Measurements from ENCODE around the gene EFS.
"Not testable (repeated sequence)": the region's sequence is repeated elsewhere in the genome, so short reads cannot be mapped to it uniquely, and the experiment has no call there.

The EFS gene

GRCh38 chr14:23327947-23328744 is 36.8 kb downstream of the EFS start:
- peak; percentile 30 to 43 for DNase-seq (ENCODE audit: low read depth in 2 of 2, low spot score in 1 of 2)

DNA sequence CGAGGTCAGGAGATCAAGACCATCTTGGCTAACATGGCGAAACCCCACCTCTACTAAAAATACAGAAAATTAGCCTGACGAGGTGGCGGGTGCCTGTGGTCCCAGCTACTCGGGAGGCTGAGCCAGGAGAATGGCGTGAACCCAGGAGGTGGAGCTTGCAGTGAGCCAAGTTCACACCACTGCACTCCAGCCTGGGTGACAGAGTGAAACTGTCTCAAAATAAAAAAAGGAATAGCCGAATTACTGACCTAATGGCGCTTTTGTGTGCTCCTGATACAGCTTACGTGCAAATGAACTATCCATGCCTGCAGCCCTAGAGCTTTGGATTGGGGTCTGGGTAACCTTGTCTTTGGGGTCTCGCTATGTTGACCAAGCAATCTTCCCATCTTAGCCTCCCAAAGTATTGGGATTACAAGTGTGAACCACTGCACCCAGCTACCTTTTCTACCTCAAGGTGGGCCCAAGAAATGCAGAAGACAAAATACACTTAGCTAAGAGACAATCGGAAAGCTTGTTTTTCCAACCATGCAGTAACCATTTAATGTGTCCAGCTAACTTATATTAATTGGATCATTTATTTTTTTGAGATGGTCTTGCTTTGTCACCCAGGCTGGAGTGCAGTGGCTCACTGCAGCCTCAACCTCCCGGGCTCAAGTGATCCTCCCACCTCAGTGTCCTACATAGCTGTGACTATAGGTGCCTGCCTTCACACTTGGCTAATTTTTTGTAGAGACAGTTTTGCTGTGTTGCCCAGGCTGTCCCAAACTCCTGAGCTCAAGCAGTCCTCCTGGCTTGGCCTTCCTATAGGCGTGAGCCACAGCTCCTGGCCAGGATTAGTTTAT is 38.3 kb downstream of the EFS start:
- DNase-seq (ENCODE audit: low read depth in 2 of 2, low spot score in 1 of 2), result no peak

DNA sequence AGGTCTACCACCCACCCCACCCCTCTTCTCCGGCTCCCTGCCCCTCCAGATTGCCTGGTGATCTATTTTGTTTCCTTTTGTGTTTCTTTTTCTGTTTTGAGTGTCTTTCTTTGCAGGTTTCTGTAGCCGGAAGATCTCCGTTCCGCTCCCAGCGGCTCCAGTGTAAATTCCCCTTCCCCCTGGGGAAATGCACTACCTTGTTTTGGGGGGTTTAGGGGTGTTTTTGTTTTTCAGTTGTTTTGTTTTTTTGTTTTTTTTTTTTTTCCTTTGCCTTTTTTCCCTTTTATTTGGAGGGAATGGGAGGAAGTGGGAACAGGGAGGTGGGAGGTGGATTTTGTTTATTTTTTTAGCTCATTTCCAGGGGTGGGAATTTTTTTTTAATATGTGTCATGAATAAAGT is 39.2 kb downstream of the EFS start:
- DNase-seq (ENCODE audit: low read depth in 2 of 2, low spot score in 1 of 2), result not testable (repeated sequence)

- DNase-seq (ENCODE audit: low read depth in 2 of 2, low spot score in 1 of 2), result no peak
Observed at GRCh38 chr14:23324993-23325392, 40.0 kb downstream of the EFS start.

- no peak for DNase-seq (ENCODE audit: low read depth in 2 of 2, low spot score in 1 of 2)
Observed at GRCh38 chr14:23324455-23324846, 40.5 kb downstream of the EFS start.

DNA sequence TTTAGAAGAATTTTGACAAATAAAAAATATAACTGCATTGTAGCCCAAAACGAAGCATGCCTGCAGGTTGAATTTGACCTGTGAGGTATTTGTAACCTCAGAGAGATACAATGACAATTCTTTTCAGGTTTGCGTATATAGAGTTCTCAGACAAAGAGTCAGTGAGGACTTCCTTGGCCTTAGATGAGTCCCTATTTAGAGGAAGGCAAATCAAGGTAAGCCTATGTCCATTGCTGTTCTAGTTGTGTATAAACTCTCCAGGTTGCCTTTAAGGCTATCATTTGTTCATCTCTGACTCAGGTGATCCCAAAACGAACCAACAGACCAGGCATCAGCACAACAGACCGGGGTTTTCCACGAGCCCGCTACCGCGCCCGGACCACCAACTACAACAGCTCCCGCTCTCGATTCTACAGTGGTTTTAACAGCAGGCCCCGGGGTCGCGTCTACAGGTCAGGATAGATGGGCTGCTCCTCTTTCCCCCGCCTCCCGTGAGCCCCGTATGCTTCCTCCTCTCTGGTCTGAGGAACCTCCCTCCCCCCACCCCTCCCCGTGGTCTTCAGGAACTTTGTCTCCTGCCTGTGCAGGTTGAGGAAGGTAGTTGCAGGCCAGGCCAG is 41.0 kb downstream of the EFS start:
- no peak for DNase-seq (ENCODE audit: low read depth in 2 of 2, low spot score in 1 of 2)

DNA sequence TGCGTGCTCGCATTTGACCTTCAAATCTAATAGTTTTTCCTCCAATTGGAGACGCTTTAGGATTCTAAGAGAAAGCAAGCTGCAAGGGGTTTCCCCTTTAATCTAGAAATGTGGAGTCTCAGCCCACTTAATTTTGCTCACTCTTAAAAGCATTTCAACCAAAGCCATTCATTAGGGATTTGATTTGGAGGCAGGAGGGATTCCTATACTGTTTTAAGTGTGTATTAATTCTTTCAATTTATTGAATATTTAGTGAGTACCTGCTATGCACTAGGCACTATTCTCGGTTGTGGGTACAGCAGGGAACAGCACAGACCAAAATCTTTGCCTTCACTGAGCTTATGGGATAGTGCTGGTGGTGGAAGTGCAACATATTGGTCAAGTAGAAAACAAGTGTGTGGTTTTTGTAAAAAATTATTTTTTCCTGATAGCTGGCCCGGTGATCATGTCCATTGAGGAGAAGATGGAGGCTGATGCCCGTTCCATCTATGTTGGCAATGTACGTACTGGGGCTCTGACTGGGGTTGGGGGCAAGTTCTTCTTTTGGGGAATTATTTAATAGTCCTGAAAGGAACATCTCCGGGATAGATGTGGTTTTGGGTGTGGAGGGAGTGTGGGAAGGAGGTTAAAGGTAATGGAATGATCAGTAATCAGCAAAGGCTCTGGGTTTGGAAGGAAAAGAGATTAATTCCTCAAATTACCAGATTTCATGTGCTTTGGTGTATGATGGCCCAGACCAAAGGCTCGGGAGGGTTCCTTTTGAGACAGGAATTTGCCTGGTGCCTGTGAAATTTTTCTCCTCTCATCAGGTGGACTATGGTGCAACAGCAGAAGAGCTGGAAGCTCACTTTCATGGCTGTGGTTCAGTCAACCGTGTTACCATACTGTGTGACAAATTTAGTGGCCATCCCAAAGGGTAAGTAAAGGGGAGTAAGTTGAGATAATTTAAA is 42.1 kb downstream of the EFS start:
- no peak for DNase-seq (ENCODE audit: low read depth in 2 of 2, low spot score in 1 of 2)

DNA sequence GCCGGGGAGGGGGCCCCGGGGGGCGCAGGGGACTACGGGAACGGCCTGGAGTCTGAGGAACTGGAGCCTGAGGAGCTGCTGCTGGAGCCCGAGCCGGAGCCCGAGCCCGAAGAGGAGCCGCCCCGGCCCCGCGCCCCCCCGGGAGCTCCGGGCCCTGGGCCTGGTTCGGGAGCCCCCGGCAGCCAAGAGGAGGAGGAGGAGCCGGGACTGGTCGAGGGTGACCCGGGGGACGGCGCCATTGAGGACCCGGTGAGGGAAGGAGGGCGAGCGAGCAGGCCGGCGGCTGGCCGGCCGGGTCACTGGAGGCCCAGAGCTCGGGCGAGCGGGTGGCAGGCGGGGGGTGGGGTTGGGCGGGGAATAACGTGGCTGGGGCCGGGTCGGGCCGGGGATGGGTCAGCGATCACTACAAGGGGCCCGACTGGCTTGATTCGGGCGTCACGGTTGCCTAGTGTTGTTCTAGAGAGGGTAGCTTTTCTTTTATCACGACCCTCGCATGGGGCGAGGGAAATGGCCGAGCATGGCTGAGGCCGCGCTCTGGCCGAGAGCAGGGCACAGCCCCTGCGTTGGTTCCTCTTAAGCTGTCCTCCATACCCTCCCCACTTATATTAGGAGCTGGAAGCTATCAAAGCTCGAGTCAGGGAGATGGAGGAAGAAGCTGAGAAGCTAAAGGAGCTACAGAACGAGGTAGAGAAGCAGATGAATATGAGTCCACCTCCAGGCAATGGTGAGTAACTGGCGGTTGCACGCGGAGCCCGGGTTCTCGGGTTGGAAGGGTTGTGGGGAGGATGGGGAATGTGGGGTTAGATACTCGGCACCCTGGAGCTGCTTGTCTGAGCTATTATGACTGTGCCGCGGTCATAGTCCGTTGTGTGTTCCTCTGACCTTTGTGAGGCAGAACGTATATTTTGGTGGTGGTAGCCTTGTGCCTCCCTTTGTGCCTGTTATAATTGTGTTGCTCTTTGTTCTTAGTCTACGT is 43.1 kb downstream of the EFS start:
- peak; percentile 5 to 21 for DNase-seq (ENCODE audit: low read depth in 2 of 2, low spot score in 1 of 2)

- peak; percentile 92 to 95 for DNase-seq (ENCODE audit: low read depth in 2 of 2, low spot score in 1 of 2)
Observed at GRCh38 chr14:23320584-23321571, 44.1 kb downstream of the EFS start, which contains the start of gene PABPN1. PABPN1 (plus strand) TSS chr14:23321457; CDS start chr14:23321470, 13 bp downstream.

- DNase-seq (ENCODE audit: low read depth in 2 of 2, low spot score in 1 of 2), result no peak
Observed at GRCh38 chr14:23319746-23320583, 45.0 kb downstream of the EFS start.

DNA sequence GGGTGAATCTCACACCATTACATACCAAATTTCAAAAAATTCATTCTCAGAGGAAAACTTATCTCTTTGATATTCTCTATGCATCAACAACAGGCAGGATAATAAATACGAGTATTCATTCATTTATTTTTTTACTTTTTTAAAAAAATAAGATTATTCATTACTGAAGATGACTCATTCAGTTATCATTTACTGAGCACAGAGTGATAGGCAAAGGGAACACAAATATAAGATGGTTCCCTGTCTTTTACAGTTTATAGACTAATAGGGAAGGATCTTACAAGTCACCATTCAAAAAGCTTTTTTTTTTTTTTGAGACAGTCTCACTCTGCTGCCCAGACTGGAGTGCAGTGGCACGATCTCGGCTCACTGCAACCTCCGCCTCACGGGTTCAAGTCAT is 48.7 kb downstream of the EFS start:
- no peak for DNase-seq (ENCODE audit: low read depth in 2 of 2, low spot score in 1 of 2)

- DNase-seq (ENCODE audit: low read depth in 2 of 2, low spot score in 1 of 2), result no peak
Observed at GRCh38 chr14:23310546-23310945, 54.4 kb downstream of the EFS start.

DNA sequence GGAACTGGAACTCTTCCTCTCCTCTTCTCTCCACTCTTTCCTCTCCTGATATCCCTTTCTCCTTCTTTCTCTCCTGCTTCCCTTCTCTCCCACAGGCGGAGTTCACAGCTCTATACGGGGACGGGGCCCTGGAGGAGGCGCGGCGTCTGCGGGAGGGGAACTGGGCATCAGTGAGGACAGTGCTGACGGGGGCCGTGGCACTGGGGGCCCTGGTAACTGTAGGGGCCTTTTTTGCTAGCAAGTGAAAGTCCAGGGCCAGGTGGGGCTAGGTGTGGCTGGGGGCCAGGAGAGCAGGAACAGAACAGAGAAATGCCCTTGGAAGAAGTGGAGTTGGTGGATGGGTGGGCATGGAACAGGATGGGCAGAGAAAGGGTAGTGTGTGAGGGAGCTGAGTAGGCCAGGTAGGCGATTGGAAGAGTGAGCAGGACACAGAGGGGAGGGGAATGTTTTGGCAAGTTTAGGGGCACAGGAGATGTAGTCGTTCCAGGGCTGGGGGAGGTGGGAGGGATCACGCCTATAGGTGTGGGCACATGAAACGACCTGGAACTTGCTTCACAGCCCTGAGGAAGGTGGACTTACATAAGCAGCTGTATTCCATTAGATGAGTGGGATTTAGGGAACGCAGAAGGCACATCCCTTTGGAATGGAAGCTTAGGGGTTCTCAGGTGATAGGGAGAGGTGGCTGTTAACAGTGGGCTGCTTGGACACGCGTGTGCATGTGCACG is 56.1 kb downstream of the EFS start:
- DNase-seq (ENCODE audit: low read depth in 2 of 2, low spot score in 1 of 2), result no peak

- DNase-seq (ENCODE audit: low read depth in 2 of 2, low spot score in 1 of 2), result no peak
Observed at GRCh38 chr14:23307687-23308644, 57.0 kb downstream of the EFS start.

GRCh38 chr14:23307146-23307530 is 57.8 kb downstream of the EFS start:
- no peak for DNase-seq (ENCODE audit: low read depth in 2 of 2, low spot score in 1 of 2)
